ENCODE data around the gene CFAP97D2.

CFAP97D2 gene

DNA sequence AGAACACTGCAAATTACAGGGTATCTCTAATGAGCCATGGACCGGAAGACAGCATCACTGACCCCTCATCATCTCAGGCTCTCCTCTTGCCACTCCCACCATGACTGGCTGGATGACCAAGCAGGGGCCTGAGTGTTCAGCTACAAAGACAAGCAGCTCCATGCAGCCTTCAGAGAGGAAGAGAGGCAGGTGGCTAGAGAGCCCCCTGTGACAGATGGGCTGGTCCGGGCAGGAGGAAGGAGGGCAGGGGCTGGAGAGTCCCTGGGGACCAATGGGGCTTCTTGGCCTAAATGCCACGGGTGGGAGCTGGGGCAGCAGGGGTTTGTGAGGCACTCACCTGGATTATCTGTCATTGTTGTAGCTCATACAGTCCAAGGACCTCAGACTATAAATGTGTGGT lies 33.8 kb upstream of the CFAP97D2 start:
- Histone ChIP-seq H3K27ac (ENCODE audit: low read length) (no peak overlapping the region), H3K9me2 (replicated peaks; ENCODE audit: insufficient read depth, low read length) (no peaks in the 10 kb centered on the region), H3K4me1 (ENCODE audit: low read length) (peaks cover 34% of the 10 kb centered on the region), H3K79me2 (ENCODE audit: low read length) (no peaks in the 10 kb centered on the region), H3K4me3 (ENCODE audit: low read length) (no peak overlapping the region), H3K27me3 (replicated peaks; ENCODE audit: insufficient read depth, low read length) (no peaks in the 10 kb centered on the region), H3F3A (ENCODE audit: insufficient read depth, low read length) (peaks cover 13% of the 10 kb centered on the region), H2AFZ (ENCODE audit: low read length) (no peak overlapping the region), H3K9me3 (replicated peaks; ENCODE audit: insufficient read depth, low read length) (no peaks in the 10 kb centered on the region), H4K20me1 (ENCODE audit: insufficient read depth, low read length) (no peaks in the 10 kb centered on the region), H3K4me2 (ENCODE audit: low read depth, low read length) (no peak overlapping the region), H3K36me3 (replicated peaks; ENCODE audit: insufficient read depth, low read length) (no peaks in the 10 kb centered on the region), H3K9ac (ENCODE audit: low read length) (no peak overlapping the region)
- TF ChIP-seq, protein P1, sequence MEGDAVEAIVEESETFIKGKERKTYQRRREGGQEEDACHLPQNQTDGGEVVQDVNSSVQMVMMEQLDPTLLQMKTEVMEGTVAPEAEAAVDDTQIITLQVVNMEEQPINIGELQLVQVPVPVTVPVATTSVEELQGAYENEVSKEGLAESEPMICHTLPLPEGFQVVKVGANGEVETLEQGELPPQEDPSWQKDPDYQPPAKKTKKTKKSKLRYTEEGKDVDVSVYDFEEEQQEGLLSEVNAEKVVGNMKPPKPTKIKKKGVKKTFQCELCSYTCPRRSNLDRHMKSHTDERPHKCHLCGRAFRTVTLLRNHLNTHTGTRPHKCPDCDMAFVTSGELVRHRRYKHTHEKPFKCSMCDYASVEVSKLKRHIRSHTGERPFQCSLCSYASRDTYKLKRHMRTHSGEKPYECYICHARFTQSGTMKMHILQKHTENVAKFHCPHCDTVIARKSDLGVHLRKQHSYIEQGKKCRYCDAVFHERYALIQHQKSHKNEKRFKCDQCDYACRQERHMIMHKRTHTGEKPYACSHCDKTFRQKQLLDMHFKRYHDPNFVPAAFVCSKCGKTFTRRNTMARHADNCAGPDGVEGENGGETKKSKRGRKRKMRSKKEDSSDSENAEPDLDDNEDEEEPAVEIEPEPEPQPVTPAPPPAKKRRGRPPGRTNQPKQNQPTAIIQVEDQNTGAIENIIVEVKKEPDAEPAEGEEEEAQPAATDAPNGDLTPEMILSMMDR (IDR thresholded peaks at IDR 0.05; ENCODE audit: low read length) = no peak
- TF ChIP-seq EZH2phosphoT487 (IDR thresholded peaks at IDR 0.05; ENCODE audit: low read length) (no peak), EZH2 (optimal IDR thresholded peaks at IDR 0.05; ENCODE audit: low read depth, low read length) (no peak)
- no peak for DNase-seq

DNA sequence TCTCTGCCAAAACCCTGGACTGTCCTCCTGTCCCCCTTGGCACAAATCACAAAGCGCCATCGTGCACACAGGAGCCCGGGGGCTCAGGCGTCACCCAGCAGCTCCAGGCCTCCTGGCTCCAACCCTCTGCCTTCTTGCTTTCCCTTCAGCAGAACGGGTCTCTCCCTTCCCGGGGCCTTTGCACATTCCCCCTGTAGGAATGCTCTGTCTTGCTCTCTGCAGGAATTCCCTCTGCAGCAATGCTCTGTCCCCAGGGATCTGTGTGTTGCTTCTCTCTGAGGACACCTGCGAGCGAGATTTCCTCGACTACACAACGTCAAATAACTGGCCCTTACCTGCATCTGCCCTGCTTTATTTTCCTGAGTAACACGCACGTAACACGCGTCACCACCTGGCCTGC lies 33.3 kb upstream of the CFAP97D2 start:
- Histone ChIP-seq H3K27ac (ENCODE audit: low read length) (no peak overlapping the region), H2AFZ (ENCODE audit: low read length) (no peak overlapping the region), H3K9ac (ENCODE audit: low read length) (no peak overlapping the region), H3F3A (ENCODE audit: insufficient read depth, low read length) (peaks cover 13% of the 10 kb centered on the region), H3K4me1 (ENCODE audit: low read length) (peaks cover 34% of the 10 kb centered on the region), H3K9me2 (replicated peaks; ENCODE audit: insufficient read depth, low read length) (no peaks in the 10 kb centered on the region), H3K4me3 (ENCODE audit: low read length) (no peak overlapping the region), H4K20me1 (ENCODE audit: insufficient read depth, low read length) (no peaks in the 10 kb centered on the region), H3K9me3 (replicated peaks; ENCODE audit: insufficient read depth, low read length) (no peaks in the 10 kb centered on the region), H3K4me2 (ENCODE audit: low read depth, low read length) (no peak overlapping the region), H3K27me3 (replicated peaks; ENCODE audit: insufficient read depth, low read length) (no peaks in the 10 kb centered on the region), H3K79me2 (ENCODE audit: low read length) (no peaks in the 10 kb centered on the region), H3K36me3 (replicated peaks; ENCODE audit: insufficient read depth, low read length) (no peaks in the 10 kb centered on the region)
- DNase-seq = no peak
- TF ChIP-seq EZH2phosphoT487 (IDR thresholded peaks at IDR 0.05; ENCODE audit: low read length) = no peak
- TF ChIP-seq EZH2 (optimal IDR thresholded peaks at IDR 0.05; ENCODE audit: low read depth, low read length) = no peak
- TF ChIP-seq, protein P1 (IDR thresholded peaks at IDR 0.05; ENCODE audit: low read length) = no peak

DNA sequence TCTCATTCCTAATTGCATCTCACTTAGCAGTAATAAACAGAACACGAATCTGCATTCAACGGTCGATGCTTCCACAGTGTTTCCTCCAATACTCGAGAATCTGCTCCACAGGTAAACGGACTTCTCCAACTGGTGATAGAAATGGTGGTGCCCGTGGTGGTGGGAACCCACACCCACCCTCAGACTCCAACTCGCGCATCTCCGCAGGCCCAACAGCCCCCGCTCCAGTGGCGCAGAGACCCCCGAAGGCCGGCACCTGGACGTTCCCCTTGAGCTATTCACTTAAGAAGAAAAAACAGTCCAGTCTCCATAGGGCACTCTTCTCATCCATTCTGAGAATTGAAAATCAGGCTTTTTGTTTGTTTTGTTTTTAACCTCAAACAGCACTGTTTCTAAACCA lies 32.9 kb upstream of the CFAP97D2 start:
- Histone ChIP-seq H3K4me2 (ENCODE audit: low read depth, low read length) (no peak overlapping the region), H3K9me3 (replicated peaks; ENCODE audit: insufficient read depth, low read length) (no peaks in the 10 kb centered on the region), H3F3A (ENCODE audit: insufficient read depth, low read length) (peaks cover 13% of the 10 kb centered on the region), H3K4me1 (ENCODE audit: low read length) (peaks cover 34% of the 10 kb centered on the region), H3K4me3 (ENCODE audit: low read length) (no peak overlapping the region), H3K27ac (ENCODE audit: low read length) (no peak overlapping the region), H3K9me2 (replicated peaks; ENCODE audit: insufficient read depth, low read length) (no peaks in the 10 kb centered on the region), H4K20me1 (ENCODE audit: insufficient read depth, low read length) (no peaks in the 10 kb centered on the region), H3K36me3 (replicated peaks; ENCODE audit: insufficient read depth, low read length) (no peaks in the 10 kb centered on the region), H2AFZ (ENCODE audit: low read length) (no peak overlapping the region), H3K79me2 (ENCODE audit: low read length) (no peaks in the 10 kb centered on the region), H3K9ac (ENCODE audit: low read length) (no peak overlapping the region), H3K27me3 (replicated peaks; ENCODE audit: insufficient read depth, low read length) (no peaks in the 10 kb centered on the region)
- TF ChIP-seq, protein P1 (IDR thresholded peaks at IDR 0.05; ENCODE audit: low read length) = no peak
- TF ChIP-seq EZH2 (optimal IDR thresholded peaks at IDR 0.05; ENCODE audit: low read depth, low read length) = no peak
- no peak for TF ChIP-seq EZH2phosphoT487 (IDR thresholded peaks at IDR 0.05; ENCODE audit: low read length)
- no peak for DNase-seq
